ENCODE data around the gene PXMP4. TPM values are rescaled to one million over a fixed set of nuclear protein-coding genes. Genes with fewer than 3 reads are reported as not detected.
A peak's percentile ranks its signal among the peaks of the same experiment; 100 is the strongest.

The PXMP4 gene
- total RNA-seq, 2 experiments from 2014 or later: 3.6 to 4.1 TPM

GRCh38 chr20:33733654-33734576 lies 13.8 kb upstream of the PXMP4 start:
- H3K27me3 Mint-ChIP-seq: no peaks in the 10 kb centered on the region
- DNase-seq (peak in 3 of 14 experiments; percentile 13 to 33 (median 26)), ATAC-seq (ENCODE audit: poor library complexity) (no peak)
- intact Hi-C loops (cut with DNase I, micrococcal nuclease): loop anchor here (2.0 to 10.0 kb wide), 7 partner anchors 69 to 628 kb away; partner anchors contain the start of genes ACTL10 (in 1 of the 2), C20orf144 (in 1 of the 2), CHMP4B (in 1 of the 2) and EIF2S2 (in 1 of the 2)
- H3K9me3 ChIP-seq (ENCODE audit: control insufficient read depth in 1 of 2, insufficient read depth in 1 of 2, low read length in 2 of 2): peaks cover 6 to 18% of the 10 kb centered on the region in 2 experiments
- H3K4me1 Mint-ChIP-seq (ENCODE audit: low read depth): peaks cover 22% of the 10 kb centered on the region
- no peaks in the 10 kb centered on the region for H3K36me3 ChIP-seq (ENCODE audit: insufficient read depth, low read length)
- H3K4me3 Mint-ChIP-seq: peak overlapping the region; percentile 74
- TF ChIP-seq CTCF (IDR thresholded peaks at IDR 0.05): no peak
- peaks cover 24% of the 10 kb centered on the region for H3K36me3 Mint-ChIP-seq (ENCODE audit: low read depth)
- H3K4me1 ChIP-seq (ENCODE audit: insufficient read depth, low read length): peaks cover 28% of the 10 kb centered on the region
- peaks cover 5% of the 10 kb centered on the region for H3K9me3 Mint-ChIP-seq
- no peak overlapping the region for H3K4me3 ChIP-seq (ENCODE audit: low read length)
- POLR2A ChIA-PET: interaction anchor here (1.6 to 3.6 kb wide), 4 partner anchors 13 to 260 kb away, joined by 4 to 53 read pairs (median 18); partner anchors contain the start of genes C20orf144, PXMP4 and RALY
- peak overlapping the region; percentile 96 for H3K27ac Mint-ChIP-seq
- CTCF ChIA-PET: interaction anchor here (2.1 to 2.5 kb wide), 2 partner anchors 15 to 66 kb away, joined by 7 to 19 read pairs; partner anchors contain the start of gene PXMP4
- no peak overlapping the region for H3K27ac ChIP-seq (ENCODE audit: low read depth in 1 of 2, low read length in 2 of 2)
- H3K27me3 ChIP-seq (ENCODE audit: control insufficient read depth in 1 of 2, insufficient read depth in 2 of 2, low read length in 2 of 2): no peaks in the 10 kb centered on the region

DNA sequence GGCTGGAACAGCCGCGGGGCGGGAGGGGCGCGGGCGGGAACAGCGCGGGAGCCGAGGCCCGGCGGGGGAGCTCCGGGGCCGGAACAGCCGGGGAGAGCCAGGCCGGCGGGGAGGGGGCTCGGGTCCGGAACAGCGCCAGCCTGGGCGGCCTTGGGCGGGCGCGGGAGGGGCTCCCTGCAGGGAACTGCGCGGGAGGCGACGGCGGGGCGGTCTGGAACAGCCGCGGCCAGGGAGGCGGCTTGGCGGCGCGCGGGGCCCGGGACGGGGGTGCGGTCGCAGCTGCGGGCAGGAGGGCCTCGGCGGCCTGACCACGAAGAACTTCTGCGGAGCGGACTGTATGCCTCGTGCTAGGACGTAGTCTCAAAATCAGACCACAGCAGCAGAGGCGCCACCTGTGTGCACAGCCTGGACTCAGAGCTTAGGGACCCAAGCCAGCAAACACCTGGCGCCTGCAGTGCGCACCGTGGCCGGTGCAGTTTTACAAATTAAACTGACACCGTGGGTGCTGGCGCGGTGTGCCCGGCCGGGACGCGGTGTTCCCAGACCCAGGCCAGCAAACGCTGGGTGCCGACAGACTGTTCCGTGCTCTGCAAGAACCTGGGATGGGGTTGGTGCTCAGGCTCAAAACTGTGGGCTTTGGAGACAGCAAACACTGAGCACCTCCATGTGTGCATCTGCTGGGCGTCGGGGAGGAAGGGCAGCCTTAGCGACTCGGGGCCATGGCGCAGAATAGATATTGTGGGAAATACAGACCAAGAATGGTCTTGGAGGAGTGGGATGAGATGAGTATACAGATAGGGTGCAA lies 12.3 kb upstream of the PXMP4 start:
- DNase-seq: peak in 12 of 14 experiments; percentile 72 to 94 (median 85)
- peak; percentile 70 for ATAC-seq (ENCODE audit: poor library complexity)
- no peak for TF ChIP-seq CTCF (IDR thresholded peaks at IDR 0.05)
- Mint-ChIP-seq H3K27me3 (no peaks in the 10 kb centered on the region), H3K27ac (peak overlapping the region; percentile 96), H3K9me3 (peaks cover 5% of the 10 kb centered on the region), H3K4me1 (ENCODE audit: low read depth) (peaks cover 22% of the 10 kb centered on the region), H3K4me3 (peak overlapping the region; percentile 93), H3K36me3 (ENCODE audit: low read depth) (peaks cover 19% of the 10 kb centered on the region)
- H3K9me3 ChIP-seq (ENCODE audit: control insufficient read depth in 1 of 2, insufficient read depth in 1 of 2, low read length in 2 of 2): peaks cover 6 to 11% of the 10 kb centered on the region in 2 experiments
- CTCF ChIA-PET: interaction anchor here (1.0 to 2.5 kb wide), 6 partner anchors 13 to 289 kb away, joined by 3 to 19 read pairs (median 6); partner anchors contain the start of genes PXMP4 and SNTA1
- H3K27me3 ChIP-seq (ENCODE audit: control insufficient read depth in 1 of 2, insufficient read depth in 2 of 2, low read length in 2 of 2): no peaks in the 10 kb centered on the region
- H3K36me3 ChIP-seq (ENCODE audit: insufficient read depth, low read length): no peaks in the 10 kb centered on the region
- POLR2A ChIA-PET: interaction anchor here (0.6 to 3.6 kb wide), 24 partner anchors 12 to 1238 kb away, joined by 3 to 53 read pairs (median 5); partner anchors contain the start of genes ACTL10, C20orf144, CBFA2T2 and CDK5RAP1
- peaks cover 28% of the 10 kb centered on the region for H3K4me1 ChIP-seq (ENCODE audit: insufficient read depth, low read length)
- intact Hi-C loops (cut with DNase I, micrococcal nuclease): loop anchor here (1.0 to 10.0 kb wide), 8 partner anchors 12 to 630 kb away; partner anchors contain the start of genes ACTL10 (in 1 of the 2), C20orf144 (in 1 of the 2), CHMP4B (in 1 of the 2) and EIF2S2 (in 1 of the 2)
- peak overlapping the region; percentile 49 to 57 for H3K27ac ChIP-seq (ENCODE audit: low read depth in 1 of 2, low read length in 2 of 2)
- H3K4me3 ChIP-seq (ENCODE audit: low read length): peak overlapping the region; percentile 85
